Heart left ventricle (tissue), 16 donors: ENCODE data around the gene PTPRM. TPM values are rescaled to one million over a fixed set of nuclear protein-coding genes. Genes with fewer than 3 reads are reported as not detected.

Experiments used
- ATAC-seq, 4 donors: fragments of 200-7000 bp; cut with Tn5 transposase; one replicate each; pipeline ENCODE4 v1.9.1; 2020 to 2022; ENCODE audit warnings: moderate library complexity in 4 of 4, mild to moderate bottlenecking in 3 of 4, moderate number of reproducible peaks in 1 of 4
- DNase-seq, 5 donors: peaks; one replicate each; pipeline ENCODE4 v3.0.0-alpha.2; 2020
- H3K27ac ChIP-seq, 12 donors: fragments of 200-600 bp; sonication (generic) in 4 of 12; one replicate each; pipeline versions ENCODE4 v1.5.0 to v1.8.0; 2016 to 2022; ENCODE audit warnings: mild to moderate bottlenecking in 2 of 12
- H3K27me3 ChIP-seq, 9 donors: fragments of 200-600 bp; sonication (generic) in 2 of 9; one replicate each; pipeline versions ENCODE4 v1.5.1 to v1.8.0; 2016 to 2022; ENCODE audit warnings: mild to moderate bottlenecking in 3 of 9
- H3K36me3 ChIP-seq, 9 donors: fragments of 200-600 bp; sonication (generic) in 2 of 9; one replicate each; pipeline versions ENCODE4 v1.5.0 to v1.8.0; 2018 to 2022; ENCODE audit warnings: mild to moderate bottlenecking in 2 of 9
- H3K4me1 ChIP-seq, 12 donors: fragments of 200-600 bp; sonication (generic) in 4 of 12; one replicate each; pipeline versions ENCODE4 v1.5.0 to v1.8.0; 2016 to 2022; ENCODE audit warnings: mild to moderate bottlenecking in 3 of 12
- H3K4me3 ChIP-seq, 12 donors: fragments of 200-600 bp; sonication (generic) in 4 of 12; one replicate each; pipeline versions ENCODE4 v1.5.0 to v1.8.0; 2017 to 2022; ENCODE audit warnings: mild to moderate bottlenecking in 9 of 12, moderate library complexity in 4 of 12
- H3K9me3 ChIP-seq, 12 donors: fragments of 200-600 bp; sonication (generic) in 4 of 12; one replicate each; pipeline versions ENCODE4 v1.5.0 to v1.8.0; 2016 to 2022; ENCODE audit warnings: mild to moderate bottlenecking in 1 of 12
- CTCF ChIP-seq, 12 donors: fragments of 200-600 bp; sonication (generic) in 4 of 12; IDR thresholded peaks; one replicate each; pipeline versions ENCODE4 v1.5.0 to v1.8.0; 2018 to 2022; ENCODE audit warnings: antibody characterized with exemption in 12 of 12, mild to moderate bottlenecking in 5 of 12
- POLR2A ChIP-seq, 2 donors: fragments of 450-650 bp; IDR thresholded peaks; one replicate each; pipeline ENCODE4 v1.6.1; 2017; ENCODE audit warnings: antibody characterized with exemption in 2 of 2, mild to moderate bottlenecking in 2 of 2, moderate library complexity in 2 of 2
- whole genome bisulfite sequencing, 4 donors: extraction: QIAGEN DNeasy Blood & Tissue Kit in 2 of 4; methylation state at CpG; one replicate each; pipeline versions ENCODE4 v1.1.5 to v1.1.7; 2013 to 2018; 5-methylcytosine and 5-hydroxymethylcytosine counted together
- intact Hi-C, 10 donors: fragments of 100-400 bp; cut with DNase I; formaldehyde crosslinking; loops; one replicate each; pipeline versions ENCODE4 v1.11.1 to v1.14.2; 2022
- polyA plus RNA-seq, 2 donors: library from polyadenylated mRNA; stranded (reverse); fragments of 200-250 nt; gene quantifications; one replicate each; pipeline ENCODE4 v1.2.3, GENCODE V29; 2013
- total RNA-seq, 9 donors: library from RNA; depleted of rRNA in 2 of 9; stranded (reverse); fragments of >200 nt in 2 of 9; fragmentation: NEBNext Ultra II Directional in 3 of 9; extraction: Animal tissue kit (Norgen Biotek cat#: 25700) in 3 of 9; gene quantifications; one replicate each; pipeline versions ENCODE4 v1.1.0 to v1.2.4, GENCODE V29; 2016 to 2023
- donor health status: ischemic (EF 13 %, LVEDD 7.1; RV severe dilation, severe dysfunction).
- donor health status: healthy with polysubstance abuse.
- donor health status: DM: no; HTN: yes; CAD: no.
- donor health status: DM: no; HTN: no; CAD: no.
- donor health status: ischemic (EF 25% LVEDD 6.9; RV normal size, moderate dysfunction).
- donor health status: ischemic (EF 25% LVEDD 5.7; RV mildly dilated, moderate dysfunction).
- donor health status: healthy.
- donor health status: DM: yes; HTN: yes; CAD: no.
- donor health status: ischemic (EF 35%, LVEDD 5.7; RV mildly dilated, moderate dysfunction).
- donor health status: nonischemic (EF 11% LVEDD 7.7; RV severe dilation, severe dysfunction).
- donor health status: DM: yes; HTN: yes; CAD: no.
- donor health status: PGD.
- donor health status: ischemic (EF 29% LVEDD 5.4; RV normal size, mild dysfunction).
- donor health status: nonischemic (EF 23%, LVEDD 6.1; RV moderate dilation, normal function).

PTPRM gene
- total and polyA plus RNA-seq, 11 donors = 93.8 to 186 (median 123) TPM

- Histone ChIP-seq H3K4me3 (no peak overlapping the region), H3K36me3 (no peaks in the 10 kb centered on the region), H3K9me3 (peaks cover 0 to 10% (median 0%) of the 10 kb centered on the region in 12 donors), H3K4me1 (peaks cover 0 to 45% (median 21%) of the 10 kb centered on the region in 12 donors), H3K27me3 (no peaks in the 10 kb centered on the region), H3K27ac (peak overlapping the region in 10 of 12 donors; percentile 3 to 57 (median 27))
- TF ChIP-seq CTCF (IDR thresholded peaks at IDR 0.05) (no peak), POLR2A (IDR thresholded peaks at IDR 0.05) (no peak)
- peak in 1 of 4 donors; percentile 29 for ATAC-seq
- intact Hi-C loops = loop anchor here in 1 of 10 donors (10.0 kb wide), 1 partner anchor 123 kb away; no protein-coding TSS in a partner anchor
- no peak for DNase-seq
- whole genome bisulfite sequencing, 4 donors = 94 to 99% (median 97%) methylated on average over 4 of the region's 4 CpGs
Observed at GRCh38 chr18:7728297-7728696, 161.2 kb downstream of the PTPRM start.

GRCh38 chr18:7729868-7730267, 162.8 kb downstream of the PTPRM start:
- no peak for DNase-seq
- intact Hi-C loops = loop anchor here in 1 of 10 donors (10.0 kb wide), 1 partner anchor 125 kb away; no protein-coding TSS in a partner anchor
- Histone ChIP-seq H3K27me3 (no peaks in the 10 kb centered on the region), H3K9me3 (peaks cover 0 to 11% (median 0%) of the 10 kb centered on the region in 12 donors), H3K4me3 (no peak overlapping the region), H3K36me3 (no peaks in the 10 kb centered on the region), H3K27ac (no peak overlapping the region), H3K4me1 (peaks cover 0 to 49% (median 16%) of the 10 kb centered on the region in 12 donors)
- 93 to 96% (median 94%) methylated on average over 3 of the region's 3 CpGs for WGBS, 4 donors
- ATAC-seq = no peak
- TF ChIP-seq POLR2A (IDR thresholded peaks at IDR 0.05) = no peak
- no peak for TF ChIP-seq CTCF (IDR thresholded peaks at IDR 0.05)

GRCh38 chr18:7730682-7731081, 163.6 kb downstream of the PTPRM start:
- Histone ChIP-seq H3K4me1 (peaks cover 0 to 52% (median 24%) of the 10 kb centered on the region in 12 donors), H3K36me3 (no peaks in the 10 kb centered on the region), H3K4me3 (no peak overlapping the region), H3K27me3 (no peaks in the 10 kb centered on the region), H3K27ac (no peak overlapping the region), H3K9me3 (peaks cover 0 to 11% (median 0%) of the 10 kb centered on the region in 12 donors)
- no peak for TF ChIP-seq POLR2A (IDR thresholded peaks at IDR 0.05)
- no peak for TF ChIP-seq CTCF (IDR thresholded peaks at IDR 0.05)
- DNase-seq (no peak), ATAC-seq (no peak)
- intact Hi-C loops = no loop called here
- WGBS, 4 donors = 72 to 77% (median 75%) methylated on average over 4 of the region's 4 CpGs

- intact Hi-C loops = no loop called here
- Histone ChIP-seq H3K4me1 (peaks cover 0 to 39% (median 15%) of the 10 kb centered on the region in 12 donors), H3K9me3 (peaks cover 0 to 11% (median 0%) of the 10 kb centered on the region in 12 donors), H3K36me3 (no peaks in the 10 kb centered on the region), H3K27me3 (no peaks in the 10 kb centered on the region), H3K27ac (no peak overlapping the region), H3K4me3 (no peak overlapping the region)
- WGBS, 4 donors = 92 to 100% (median 96%) methylated on average over 1 of the region's 1 CpG
- DNase-seq = no peak
- no peak for ATAC-seq
- no peak for TF ChIP-seq CTCF (IDR thresholded peaks at IDR 0.05)
- no peak for TF ChIP-seq POLR2A (IDR thresholded peaks at IDR 0.05)
Observed at GRCh38 chr18:7733642-7734041, 166.5 kb downstream of the PTPRM start.
